GM12875 (cell line): Measurements from ENCODE around the gene REELD1.

Source experiments
- H3K4me3 ChIP-seq: one replicate; pipeline ENCODE4 v1.5.1; 2011; ENCODE audit warnings: low read depth, low read length, control low read depth
- CTCF ChIP-seq: IDR thresholded peaks from 2 replicates; pipeline ENCODE4 v1.5.1; 2011; ENCODE audit warnings: low read depth, mild to moderate bottlenecking, control low read depth, inconsistent platforms, low read length, moderate library complexity, borderline replicate concordance; ENCODE audit not compliant: insufficient read depth

Gene REELD1

DNA sequence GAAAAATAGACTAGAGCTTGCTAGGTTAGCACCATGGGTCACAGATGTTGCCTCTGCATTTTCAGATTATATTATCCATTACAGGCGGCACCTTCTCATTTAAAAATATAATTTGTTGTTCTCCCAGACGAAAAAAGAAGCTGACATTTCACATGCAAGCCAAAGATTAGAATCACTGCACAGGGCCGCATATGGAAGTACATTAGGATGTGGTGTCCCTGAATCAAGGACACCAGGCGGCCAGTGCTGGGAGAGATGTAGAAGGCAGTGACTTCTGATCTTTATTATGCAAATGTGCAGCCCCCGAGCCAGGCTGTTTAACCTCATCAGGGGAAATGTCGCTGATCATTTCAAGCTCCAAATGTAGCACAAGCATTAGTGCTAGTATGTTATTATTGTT lies 22.8 kb downstream of the REELD1 start:
- H3K4me3 ChIP-seq, result no peak overlapping the region
- no peak for TF ChIP-seq CTCF

GRCh38 chr4:146238107-146238506 lies 23.8 kb downstream of the REELD1 start:
- no peak overlapping the region for H3K4me3 ChIP-seq
- no peak for TF ChIP-seq CTCF

DNA sequence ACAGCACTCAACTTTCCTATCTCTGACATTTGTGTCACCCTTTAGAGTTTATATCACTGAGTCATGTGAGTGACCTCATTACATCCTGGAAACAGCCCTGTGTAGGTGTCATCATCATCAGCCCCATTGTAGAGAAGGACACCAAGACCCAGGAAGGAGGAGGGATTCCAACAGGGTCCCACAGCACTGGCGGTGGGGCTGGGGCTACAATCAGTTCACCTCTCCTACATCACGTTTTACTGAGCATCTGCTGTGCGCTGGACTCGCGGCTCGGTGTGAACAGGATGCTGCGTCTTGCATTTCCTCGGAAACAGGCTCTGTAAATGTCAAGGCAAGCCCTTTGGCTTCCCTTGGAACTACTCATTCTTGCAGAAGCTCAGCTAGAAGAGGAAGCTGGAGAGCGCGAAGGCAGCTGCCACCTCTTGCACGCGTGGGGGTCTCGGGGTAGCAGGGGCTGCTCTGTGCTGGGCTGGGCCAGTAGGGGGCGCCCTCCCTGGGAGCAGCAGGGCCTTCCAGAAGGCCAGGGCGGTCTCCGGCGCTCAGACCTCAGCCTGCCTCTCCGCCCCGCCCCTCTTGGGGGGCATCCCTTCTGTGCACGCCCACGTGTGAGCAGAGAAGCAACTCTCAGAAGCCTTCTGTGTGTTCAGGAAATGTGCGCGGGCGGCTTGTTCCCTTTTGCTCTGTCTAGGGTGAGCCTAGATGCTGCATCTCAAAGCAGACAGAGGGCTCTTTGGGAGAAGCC lies 29.0 kb downstream of the REELD1 start:
- no peak overlapping the region for H3K4me3 ChIP-seq
- TF ChIP-seq CTCF, result peak; percentile 81

GRCh38 chr4:146243883-146244277 lies 29.5 kb downstream of the REELD1 start:
- no peak for TF ChIP-seq CTCF
- no peak overlapping the region for H3K4me3 ChIP-seq

- TF ChIP-seq CTCF, result no peak
- no peak overlapping the region for H3K4me3 ChIP-seq
Measured at GRCh38 chr4:146244496-146244895, 30.2 kb downstream of the REELD1 start.

GRCh38 chr4:146245246-146245645 lies 30.9 kb downstream of the REELD1 start:
- no peak overlapping the region for H3K4me3 ChIP-seq
- no peak for TF ChIP-seq CTCF

GRCh38 chr4:146245850-146246249 lies 31.5 kb downstream of the REELD1 start:
- H3K4me3 ChIP-seq, result no peak overlapping the region
- TF ChIP-seq CTCF, result no peak
